Body of pancreas (tissue), 4 donors: Measurements from ENCODE around the gene PRKAG2.

Source experiments
- CTCF ChIP-seq, 7 experiments: fragments of 450-650 bp in 4 of 7; fragments of 200-600 bp in 3 of 7; sonication (generic) in 3 of 7; IDR thresholded peaks; one replicate each; pipeline ENCODE4 v1.5.1; 2016 to 2019; ENCODE audit warnings: antibody characterized with exemption in 7 of 7
- POLR2A ChIP-seq, 3 donors: fragments of 450-650 bp; IDR thresholded peaks; one replicate each; pipeline ENCODE4 v1.6.1; 2016; ENCODE audit warnings: antibody characterized with exemption in 3 of 3, mild to moderate bottlenecking in 2 of 3

- TF ChIP-seq CTCF (IDR thresholded peaks at IDR 0.05) (no peak), POLR2A (IDR thresholded peaks at IDR 0.05) (no peak)
Measured at GRCh38 chr7:151700586-151701165, 176.2 kb downstream of the PRKAG2 start.
